ENCODE data around the gene BAAT. TPM values are rescaled to one million over a fixed set of nuclear protein-coding genes. Genes with fewer than 3 reads are reported as not detected.
A peak's percentile ranks its signal among the peaks of the same experiment; 100 is the strongest.
"Not testable (repeated sequence)": the region's sequence is repeated elsewhere in the genome, so short reads cannot be mapped to it uniquely, and the experiment has no call there.

BAAT gene
- total RNA-seq (0.09 TPM), polyA plus RNA-seq (ENCODE audit: insufficient read depth, low read depth, low replicate concordance) (0.15 TPM)
- long read RNA-seq, donor 1: 0 reads
- long read RNA-seq, donor 2, partial matches to known transcripts: 0 of 1 reads
- long read RNA-seq, donor 2, other reads (novel, unspliced or antisense): 0 of 1 reads
- long read RNA-seq, donor 3: 0 reads
- long read RNA-seq, donor 4: 0 reads
- long read RNA-seq, donor 5: 0 reads
- long read RNA-seq, donor 6: 0 reads
- long read RNA-seq, donor 7: 0 reads
- long read RNA-seq, donor 8: 0 reads
- long read RNA-seq, donor 9: 0 reads
- long read RNA-seq, donor 10: 0 reads

- DNase-seq; H3K9ac ChIP-seq (ENCODE audit: low read length in 3 of 3); H3K4me1 ChIP-seq (ENCODE audit: control insufficient read depth in 2 of 3, insufficient read depth in 2 of 3, low read depth in 1 of 3, low read length in 3 of 3); H3K27me3 ChIP-seq (ENCODE audit: control insufficient read depth, insufficient read depth, low read length); H3K36me3 ChIP-seq (ENCODE audit: control insufficient read depth in 2 of 3, insufficient read depth in 3 of 3, low read length in 3 of 3); H3K27ac ChIP-seq (ENCODE audit: low read depth in 2 of 2, low read length in 2 of 2); intact Hi-C loops (cut with DNase I); H3K4me3 ChIP-seq (ENCODE audit: low read length in 3 of 3); H3K9me3 ChIP-seq (ENCODE audit: control insufficient read depth in 2 of 3, insufficient read depth in 1 of 3, low read length in 3 of 3); FAIRE-seq: not testable (repeated sequence)
These were observed at the start of gene BAAT for GRCh38 chr9:101384873-101385536. TSS of gene BAAT (minus strand) at chr9:101385006. CDS start at chr9:101371404, 13,602 bp downstream.

- TF ChIP-seq CTCF (IDR thresholded peaks at IDR 0.05; ENCODE audit: borderline replicate concordance, extremely low read depth, insufficient read depth): no peak
- H3K9me3 ChIP-seq (ENCODE audit: control insufficient read depth in 2 of 3, insufficient read depth in 1 of 3, low read length in 3 of 3): no peaks in the 10 kb centered on the region
- H3K9ac ChIP-seq (ENCODE audit: low read length in 3 of 3): peak overlapping the region in 1 of 3 donors; percentile 77
- FAIRE-seq (no peak), DNase-seq (peak in 1 of 5 donors; percentile 30)
- intact Hi-C loops (cut with DNase I): no loop called here
- peak overlapping the region in 2 of 3 donors; percentile 74 to 81 for H3K4me3 ChIP-seq (ENCODE audit: low read length in 3 of 3)
- H3K36me3 ChIP-seq (ENCODE audit: control insufficient read depth in 2 of 3, insufficient read depth in 3 of 3, low read length in 3 of 3): peaks cover 0 to 26% (median 3%) of the 10 kb centered on the region in 3 donors
- H3K4me1 ChIP-seq (ENCODE audit: control insufficient read depth in 2 of 3, insufficient read depth in 2 of 3, low read depth in 1 of 3, low read length in 3 of 3): peaks cover 0 to 6% (median 0%) of the 10 kb centered on the region in 3 donors
- H3K27me3 ChIP-seq (ENCODE audit: control insufficient read depth, insufficient read depth, low read length): no peaks in the 10 kb centered on the region
- peak overlapping the region in 1 of 2 donors; percentile 88 for H3K27ac ChIP-seq (ENCODE audit: low read depth in 2 of 2, low read length in 2 of 2)
These were observed 48.4 kb upstream of the BAAT start for GRCh38 chr9:101433229-101433628.

- intact Hi-C loops (cut with DNase I): no loop called here
- peaks cover 0 to 6% (median 0%) of the 10 kb centered on the region in 3 donors for H3K4me1 ChIP-seq (ENCODE audit: control insufficient read depth in 2 of 3, insufficient read depth in 2 of 3, low read depth in 1 of 3, low read length in 3 of 3)
- H3K27me3 ChIP-seq (ENCODE audit: control insufficient read depth, insufficient read depth, low read length): no peaks in the 10 kb centered on the region
- no peaks in the 10 kb centered on the region for H3K9me3 ChIP-seq (ENCODE audit: control insufficient read depth in 2 of 3, insufficient read depth in 1 of 3, low read length in 3 of 3)
- FAIRE-seq (no peak), DNase-seq (no peak)
- peaks cover 0 to 31% (median 3%) of the 10 kb centered on the region in 3 donors for H3K36me3 ChIP-seq (ENCODE audit: control insufficient read depth in 2 of 3, insufficient read depth in 3 of 3, low read length in 3 of 3)
- peak overlapping the region in 2 of 3 donors; percentile 74 to 81 for H3K4me3 ChIP-seq (ENCODE audit: low read length in 3 of 3)
- peak overlapping the region in 1 of 2 donors; percentile 85 for H3K27ac ChIP-seq (ENCODE audit: low read depth in 2 of 2, low read length in 2 of 2)
- H3K9ac ChIP-seq (ENCODE audit: low read length in 3 of 3): peak overlapping the region in 1 of 3 donors; percentile 77
- no peak for TF ChIP-seq CTCF (IDR thresholded peaks at IDR 0.05; ENCODE audit: borderline replicate concordance, extremely low read depth, insufficient read depth)
These were observed 47.9 kb upstream of the BAAT start for GRCh38 chr9:101432740-101433139.

- DNase-seq: no peak
- peak overlapping the region in 2 of 3 donors; percentile 74 to 81 for H3K4me3 ChIP-seq (ENCODE audit: low read length in 3 of 3)
- TF ChIP-seq CTCF (IDR thresholded peaks at IDR 0.05; ENCODE audit: borderline replicate concordance, extremely low read depth, insufficient read depth): no peak
- peaks cover 0 to 37% (median 3%) of the 10 kb centered on the region in 3 donors for H3K36me3 ChIP-seq (ENCODE audit: control insufficient read depth in 2 of 3, insufficient read depth in 3 of 3, low read length in 3 of 3)
- no peaks in the 10 kb centered on the region for H3K27me3 ChIP-seq (ENCODE audit: control insufficient read depth, insufficient read depth, low read length)
- intact Hi-C loops (cut with DNase I): no loop called here
- no peaks in the 10 kb centered on the region for H3K9me3 ChIP-seq (ENCODE audit: control insufficient read depth in 2 of 3, insufficient read depth in 1 of 3, low read length in 3 of 3)
- H3K9ac ChIP-seq (ENCODE audit: low read length in 3 of 3): peak overlapping the region in 1 of 3 donors; percentile 77
- FAIRE-seq: no peak
- peak overlapping the region in 1 of 2 donors; percentile 20 for H3K27ac ChIP-seq (ENCODE audit: low read depth in 2 of 2, low read length in 2 of 2)
- peaks cover 0 to 1% (median 0%) of the 10 kb centered on the region in 3 donors for H3K4me1 ChIP-seq (ENCODE audit: control insufficient read depth in 2 of 3, insufficient read depth in 2 of 3, low read depth in 1 of 3, low read length in 3 of 3)
These were observed 47.4 kb upstream of the BAAT start for GRCh38 chr9:101432171-101432570.
